GM21515 (cell line): ENCODE data around the gene XAB2.

Experiments used
- ATAC-seq: cut with Tn5 transposase; IDR thresholded peaks from one replicate; pipeline ENCODE4 v1.9.1; 2021; ENCODE audit not compliant: unreplicated experiment

Gene XAB2

DNA sequence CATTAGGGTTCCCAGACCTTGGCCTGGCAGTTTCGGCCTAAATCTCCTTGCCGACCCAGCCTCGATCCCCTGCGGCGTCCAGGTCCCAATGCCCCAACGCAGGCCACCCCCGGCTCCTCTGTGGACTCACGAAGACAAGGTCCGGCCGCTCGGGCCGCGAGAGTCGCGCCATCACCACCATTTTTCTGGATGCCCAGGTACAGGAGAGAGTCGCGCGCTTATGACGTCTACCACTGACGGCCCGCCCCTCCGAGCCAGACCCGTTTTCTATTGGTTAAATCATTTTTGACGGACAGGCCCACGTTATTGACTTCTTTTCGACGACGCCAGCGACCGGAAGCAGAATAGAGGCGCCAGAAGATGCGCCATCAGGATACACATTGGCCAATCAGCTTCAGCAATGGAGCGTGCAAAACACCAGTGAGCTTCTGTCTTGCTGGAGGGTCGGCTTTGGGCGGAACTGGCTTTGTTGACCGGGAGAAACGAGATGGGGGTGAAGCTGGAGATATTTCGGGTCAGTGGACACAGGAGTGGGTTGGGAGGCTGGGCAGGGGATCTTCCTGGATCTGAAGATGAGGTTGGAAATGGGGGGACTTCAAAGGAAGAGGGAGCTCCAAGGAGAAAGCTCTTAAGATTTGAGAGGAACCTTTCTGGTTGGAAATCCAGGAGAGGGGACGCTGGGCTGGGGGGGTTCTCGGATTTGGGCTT, at the start of gene XAB2, which contains the start of gene PET100:
TSS of gene XAB2 (minus strand) at position 199 of the 708 bp plus-strand sequence. CDS start at position 181, 18 bp downstream.
TSS of gene PET100 (plus strand) at position 447 of the 708 bp plus-strand sequence. CDS start at position 488, 41 bp downstream.
- ATAC-seq: peak; percentile 75

DNA sequence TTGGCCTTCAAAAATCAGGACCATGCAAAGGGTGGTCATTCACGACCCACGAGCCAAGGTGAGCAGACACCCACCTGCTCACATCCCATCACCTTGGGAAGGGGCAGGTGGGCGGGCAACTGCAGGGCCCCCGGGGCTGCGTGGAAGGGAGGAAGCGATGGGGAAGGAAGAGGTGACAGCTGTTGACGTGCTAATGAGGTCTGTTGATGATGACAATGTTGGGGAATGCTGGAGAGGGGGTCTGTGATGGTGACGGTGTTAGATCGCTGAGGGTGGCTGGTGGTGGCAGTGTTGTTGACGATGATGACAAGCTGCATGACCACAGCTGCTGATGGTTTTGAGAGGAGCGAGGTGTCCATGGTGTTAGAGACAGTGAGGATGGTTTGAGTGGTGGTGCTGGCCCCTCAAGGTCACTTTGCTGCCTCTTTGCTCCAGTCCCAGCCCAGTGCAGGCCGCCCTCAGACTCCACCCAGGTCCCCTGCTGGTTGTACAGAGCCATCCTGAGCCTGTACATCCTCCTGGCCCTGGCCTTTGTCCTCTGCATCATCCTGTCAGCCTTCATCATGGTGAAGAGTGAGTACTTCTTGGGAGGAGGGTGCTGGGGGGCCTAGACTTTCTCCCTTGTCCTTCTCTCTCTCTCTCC, 48.4 kb upstream of the XAB2 start:
- no peak for ATAC-seq

DNA sequence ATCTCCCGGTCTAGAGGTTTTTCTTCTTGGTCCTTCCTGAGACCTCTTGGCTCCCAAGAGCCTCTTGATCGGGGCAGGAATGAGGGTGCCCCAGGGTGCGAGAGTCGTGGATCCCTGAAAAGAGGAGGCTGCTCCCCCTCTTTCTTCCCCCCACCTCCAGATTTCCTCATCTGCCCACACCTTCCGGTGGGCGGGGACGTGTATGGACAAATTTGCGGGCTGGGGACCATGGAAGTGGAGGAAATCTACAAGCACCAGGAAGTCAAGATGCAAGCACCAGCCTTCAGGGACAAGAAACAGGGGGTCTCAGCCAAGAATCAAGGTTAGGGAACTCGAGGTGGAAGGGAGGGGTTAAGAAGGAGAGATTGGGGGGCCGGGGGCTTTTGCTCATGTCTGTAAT, 47.5 kb upstream of the XAB2 start, which contains the start of gene MCEMP1:
TSS of gene MCEMP1 (plus strand) at position 237 of the 400 bp plus-strand sequence. CDS start at position 268, 31 bp downstream.
- no peak for ATAC-seq

DNA sequence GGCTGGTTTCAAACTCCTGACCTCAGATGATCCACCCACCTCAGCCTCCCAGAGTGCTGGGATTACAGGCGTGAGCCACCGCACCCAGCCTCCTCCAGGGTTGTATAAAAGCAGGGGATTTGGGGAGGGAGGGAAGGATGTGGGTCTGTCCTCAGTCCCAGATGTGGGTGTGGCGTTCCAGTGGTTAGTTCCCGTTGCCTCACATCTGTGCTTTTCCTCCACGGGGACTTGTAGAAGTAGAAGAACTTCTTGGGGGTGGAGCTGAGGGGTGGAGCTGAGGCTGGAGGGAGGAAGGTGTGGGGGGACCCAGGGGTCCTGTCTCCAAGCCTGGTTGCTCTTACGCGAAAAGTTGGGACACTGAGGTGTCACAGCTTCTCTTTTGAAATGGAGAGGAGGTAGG, 47.0 kb upstream of the XAB2 start:
- no peak for ATAC-seq

DNA sequence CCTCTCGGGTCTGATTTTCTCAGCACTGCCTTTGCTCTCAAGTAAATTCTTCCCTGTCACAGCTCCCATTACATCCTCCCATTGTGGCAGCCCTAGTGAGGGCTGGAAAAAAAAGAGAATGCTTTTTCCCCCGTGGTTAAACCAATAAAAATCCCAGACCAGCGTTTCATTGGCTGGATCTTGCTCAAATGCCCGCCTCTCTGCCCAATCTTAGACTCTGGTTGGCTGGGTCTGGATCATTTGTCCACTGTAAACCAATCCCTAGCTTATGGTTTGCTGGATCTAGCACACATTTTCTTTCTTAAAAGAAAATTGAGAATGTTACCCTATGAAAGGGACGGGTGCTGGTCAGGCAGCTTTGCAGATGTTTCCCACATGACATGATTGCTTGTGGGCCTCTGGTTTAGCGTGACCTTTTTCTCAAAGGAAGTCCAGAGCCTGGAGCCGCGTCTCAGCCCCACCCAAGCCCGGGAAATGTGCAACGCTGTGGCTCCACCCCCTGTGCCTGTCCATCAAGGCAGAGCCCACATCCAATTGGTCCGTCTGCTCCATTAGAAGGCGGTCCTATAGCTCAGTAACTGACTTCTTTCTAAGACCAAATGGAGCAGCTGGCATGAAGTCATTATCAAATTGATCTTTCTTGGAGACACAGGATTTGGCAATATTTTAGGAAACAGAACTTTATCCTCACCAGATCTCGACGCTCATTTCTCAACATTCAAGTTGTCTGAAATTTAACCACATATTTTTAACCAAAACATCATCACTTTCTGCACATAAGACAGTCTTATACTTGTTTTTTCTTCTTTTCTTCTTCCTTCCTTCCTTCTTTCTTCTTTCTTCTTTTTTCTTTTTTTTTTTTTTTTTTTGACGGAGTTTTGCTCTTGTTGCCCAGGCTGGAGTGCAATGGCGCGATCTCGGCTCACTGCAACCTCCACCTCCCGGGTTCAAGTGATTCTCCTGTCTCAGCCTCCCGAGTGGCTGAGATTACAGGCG, 45.0 kb upstream of the XAB2 start:
- ATAC-seq: no peak

DNA sequence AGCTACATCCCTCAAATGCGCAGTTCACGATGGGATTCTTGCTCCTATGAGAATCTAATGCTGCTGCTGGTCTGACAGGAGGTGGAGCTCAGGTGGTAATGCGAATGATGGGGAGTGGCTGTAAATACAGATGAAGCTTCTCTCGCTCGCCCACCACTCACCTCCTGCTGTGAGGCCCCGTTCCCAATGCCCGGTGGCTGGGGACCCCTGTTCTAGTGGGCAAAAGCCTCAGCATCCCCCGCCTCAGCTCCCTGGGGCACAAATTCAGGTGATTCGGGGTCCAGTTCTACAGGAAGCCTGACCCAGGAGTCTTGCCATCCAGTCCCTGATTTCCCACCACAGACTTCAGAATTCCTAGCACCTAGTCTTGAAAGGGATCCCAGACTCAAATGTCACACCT, 43.2 kb upstream of the XAB2 start:
- ATAC-seq: no peak

DNA sequence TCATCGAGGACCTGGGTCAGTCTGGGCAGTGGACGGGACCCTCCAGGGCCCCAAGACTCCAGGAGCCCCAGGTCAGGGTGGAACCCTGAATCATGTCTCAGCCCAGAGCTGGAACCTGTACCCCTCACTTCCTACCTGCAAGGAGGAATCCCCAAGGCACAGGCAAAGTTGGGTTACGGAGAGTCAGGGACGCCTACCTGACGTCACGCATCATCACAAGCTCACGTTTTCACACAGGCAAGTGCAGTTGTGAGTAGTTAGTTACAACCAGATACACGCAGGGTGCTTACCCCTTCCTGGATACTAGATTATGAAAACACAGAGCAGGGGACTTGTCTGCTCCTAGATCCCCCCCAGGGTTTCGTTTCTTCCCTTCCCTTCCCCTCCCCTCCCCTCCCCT, 41.4 kb upstream of the XAB2 start:
- ATAC-seq: no peak

DNA sequence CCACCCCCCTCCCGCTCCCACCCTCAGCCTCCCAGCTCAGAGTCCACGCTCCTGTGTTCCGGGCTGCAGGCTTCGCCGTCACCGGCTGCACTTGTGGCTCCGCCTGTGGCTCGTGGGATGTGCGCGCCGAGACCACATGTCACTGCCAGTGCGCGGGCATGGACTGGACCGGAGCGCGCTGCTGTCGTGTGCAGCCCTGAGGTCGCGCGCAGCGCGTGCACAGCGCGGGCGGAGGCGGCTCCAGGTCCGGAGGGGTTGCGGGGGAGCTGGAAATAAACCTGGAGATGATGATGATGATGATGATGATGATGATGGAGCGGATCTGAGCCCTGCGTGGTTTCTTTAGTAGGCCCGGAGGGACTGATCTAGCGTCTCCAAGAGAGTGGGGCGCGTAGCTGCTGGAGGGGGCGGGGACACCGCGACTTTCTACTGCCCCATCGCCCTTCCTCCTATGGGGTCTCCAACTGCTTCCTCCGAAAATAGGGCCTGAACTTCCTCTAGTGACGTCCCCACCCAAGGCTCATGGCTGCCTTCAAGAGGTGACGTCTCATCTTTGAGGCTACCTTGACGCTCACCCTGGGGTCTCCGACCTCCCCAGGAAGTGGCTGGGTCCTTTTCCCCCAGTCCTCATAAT, 40.9 kb upstream of the XAB2 start:
- no peak for ATAC-seq

DNA sequence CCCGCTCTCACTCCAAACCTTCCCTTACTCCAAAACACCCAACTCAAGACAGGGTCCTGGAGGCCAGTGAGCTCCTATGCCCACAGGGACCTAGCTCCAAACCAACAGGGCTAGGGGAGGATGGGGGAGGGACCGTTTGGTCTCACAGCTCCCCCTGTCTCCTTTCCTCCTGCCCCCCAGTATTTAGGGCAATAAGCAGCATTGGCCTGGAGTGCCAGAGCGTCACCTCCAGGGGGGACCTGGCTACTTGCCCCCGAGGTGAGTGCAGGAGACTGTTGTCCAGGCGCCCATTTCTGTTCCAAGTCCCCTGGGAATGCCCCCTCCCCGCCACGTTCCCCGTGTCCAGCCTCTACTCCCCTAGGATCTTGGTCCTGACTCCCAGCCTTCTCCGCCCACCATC, 40.3 kb upstream of the XAB2 start:
- ATAC-seq: no peak

DNA sequence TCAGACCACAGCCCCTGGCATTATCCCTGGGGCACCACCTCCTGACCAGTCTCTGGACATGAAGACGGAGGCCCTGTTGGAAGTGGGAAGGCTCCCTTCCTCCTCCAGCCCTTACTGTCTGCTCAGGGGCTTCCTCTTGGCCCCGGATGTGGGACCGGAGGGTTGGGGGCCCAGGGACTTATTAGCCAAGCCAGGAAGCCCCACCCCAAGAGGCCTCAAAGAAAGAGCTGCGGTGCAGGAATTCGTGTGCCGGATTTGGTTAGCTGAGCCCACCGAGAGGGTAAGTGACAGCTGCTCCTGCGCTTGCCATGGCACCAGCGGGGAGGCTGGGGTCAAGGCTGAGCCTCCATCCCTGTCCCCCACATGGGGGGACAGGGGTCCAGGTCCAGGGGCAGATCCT, 39.5 kb upstream of the XAB2 start, which contains the start of gene RETN:
TSS of gene RETN (plus strand) at position 208 of the 400 bp plus-strand sequence. CDS start 278 bp downstream, outside the sequence.
- no peak for ATAC-seq

DNA sequence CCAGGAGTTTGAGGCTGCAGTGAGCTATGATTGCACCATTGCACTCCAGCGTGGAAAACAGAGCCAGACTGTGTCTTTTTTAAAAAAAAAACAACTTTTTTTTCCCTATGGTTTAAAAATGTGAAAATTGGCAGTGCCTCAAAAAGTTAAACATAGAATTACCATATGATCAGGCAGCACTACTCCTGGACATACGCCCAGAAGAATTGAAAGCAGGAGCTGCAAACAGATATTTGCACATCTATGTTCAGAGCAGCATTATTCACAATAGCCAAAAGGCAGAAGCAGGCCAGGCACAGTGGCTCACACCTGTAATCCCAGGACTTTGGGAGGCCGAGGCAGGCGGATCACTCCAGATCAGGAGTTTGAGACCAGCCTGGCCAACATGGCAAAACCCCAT, 35.7 kb upstream of the XAB2 start:
- no peak for ATAC-seq

DNA sequence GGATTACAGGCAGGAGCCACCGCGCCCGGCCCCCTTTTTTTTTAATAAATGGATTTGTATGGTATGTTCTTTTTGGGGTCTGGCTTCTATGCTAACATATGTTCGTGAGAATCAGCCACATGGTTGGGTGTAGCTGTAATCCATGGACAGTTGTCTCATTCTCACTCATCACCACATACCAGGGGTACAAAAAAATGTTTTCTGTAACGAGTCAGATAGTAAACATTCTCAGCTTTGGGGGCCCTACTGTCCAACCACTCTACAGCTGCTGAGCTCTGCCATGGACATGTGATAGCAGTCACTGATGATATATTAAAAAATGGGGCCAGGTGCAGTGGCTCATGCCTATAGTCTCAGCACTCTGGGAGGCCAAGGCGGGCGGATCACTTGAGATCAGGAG, 34.4 kb upstream of the XAB2 start:
- ATAC-seq: no peak

DNA sequence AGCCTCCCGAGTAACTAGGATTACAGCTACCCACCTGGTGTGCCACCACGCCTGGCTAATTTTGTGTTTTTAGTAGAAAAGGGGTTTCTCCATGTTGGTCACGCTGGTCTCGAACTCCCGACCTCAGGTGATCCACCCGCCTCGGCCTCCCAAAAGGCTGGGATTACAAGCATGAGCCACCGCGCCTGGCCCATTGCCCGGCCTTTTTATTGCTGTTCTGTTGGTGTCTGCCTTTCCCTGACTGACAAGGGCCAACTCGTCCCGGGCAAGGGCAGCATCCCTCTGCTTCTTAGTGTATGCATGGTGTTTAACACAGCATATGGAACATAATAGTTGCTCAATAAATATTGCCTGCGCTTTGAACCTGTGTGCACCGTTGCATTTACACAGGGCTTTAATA, 33.3 kb upstream of the XAB2 start:
- no peak for ATAC-seq

DNA sequence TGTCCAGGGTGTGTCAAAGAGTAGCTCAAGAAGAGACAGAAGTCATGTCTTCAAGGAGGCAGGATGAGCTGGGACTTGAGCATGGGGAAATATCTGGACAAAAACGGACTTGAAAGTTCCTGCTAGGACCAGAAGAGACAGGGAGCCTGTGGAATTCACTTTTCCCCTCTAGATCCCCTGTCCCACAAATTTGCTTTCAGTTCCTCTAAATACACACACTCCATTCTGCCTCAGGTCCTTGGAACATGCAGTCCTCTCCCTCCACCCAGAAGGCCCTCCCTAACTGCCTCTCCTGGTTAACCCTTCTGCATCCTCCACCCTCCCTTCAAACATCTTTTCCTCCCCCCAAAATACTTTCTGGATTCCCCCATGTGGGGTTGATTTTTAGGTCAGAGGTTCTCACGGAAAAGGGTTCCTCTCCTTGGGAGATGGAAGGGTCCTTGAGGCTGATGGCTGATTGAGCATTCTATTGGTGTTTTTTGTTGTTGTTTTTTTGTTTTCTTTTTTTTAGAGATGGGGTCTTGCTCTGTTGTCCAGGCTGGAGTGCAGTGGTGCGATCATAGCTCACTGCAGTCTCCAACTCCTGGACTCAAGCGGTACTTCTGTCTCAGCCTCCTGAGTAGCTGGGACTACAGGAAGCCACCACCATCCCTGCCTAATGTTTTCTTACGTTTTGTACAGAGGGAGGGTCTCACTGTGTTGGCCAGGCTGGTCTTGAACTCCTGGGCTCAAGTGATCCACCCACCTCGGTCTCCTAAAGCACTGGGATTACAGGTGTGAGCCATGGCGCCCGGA, 32.6 kb upstream of the XAB2 start:
- ATAC-seq: no peak

DNA sequence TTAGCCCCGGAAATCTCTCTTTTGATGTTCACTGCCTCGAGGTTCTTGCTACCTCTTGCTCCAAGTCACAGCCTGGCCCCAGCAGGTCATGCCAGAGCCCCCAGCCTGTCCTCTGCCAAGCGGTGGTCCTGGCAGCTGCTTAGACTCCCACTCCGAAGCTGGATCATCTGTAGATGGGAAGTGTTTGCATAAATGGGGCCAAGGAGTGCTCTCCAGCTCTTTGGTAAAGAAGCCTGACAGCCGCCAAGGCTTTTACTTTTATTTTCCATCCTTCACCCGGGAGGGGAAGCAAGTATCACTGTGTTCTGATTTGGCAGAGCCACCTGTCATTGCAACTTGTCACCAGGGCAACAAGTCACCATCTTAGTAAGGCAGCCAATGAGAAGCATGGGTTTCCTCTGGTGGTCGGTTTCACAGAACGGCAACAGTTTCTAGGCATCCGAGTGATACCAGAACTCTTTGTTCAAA, 28.9 kb upstream of the XAB2 start:
- peak; percentile 66 for ATAC-seq

DNA sequence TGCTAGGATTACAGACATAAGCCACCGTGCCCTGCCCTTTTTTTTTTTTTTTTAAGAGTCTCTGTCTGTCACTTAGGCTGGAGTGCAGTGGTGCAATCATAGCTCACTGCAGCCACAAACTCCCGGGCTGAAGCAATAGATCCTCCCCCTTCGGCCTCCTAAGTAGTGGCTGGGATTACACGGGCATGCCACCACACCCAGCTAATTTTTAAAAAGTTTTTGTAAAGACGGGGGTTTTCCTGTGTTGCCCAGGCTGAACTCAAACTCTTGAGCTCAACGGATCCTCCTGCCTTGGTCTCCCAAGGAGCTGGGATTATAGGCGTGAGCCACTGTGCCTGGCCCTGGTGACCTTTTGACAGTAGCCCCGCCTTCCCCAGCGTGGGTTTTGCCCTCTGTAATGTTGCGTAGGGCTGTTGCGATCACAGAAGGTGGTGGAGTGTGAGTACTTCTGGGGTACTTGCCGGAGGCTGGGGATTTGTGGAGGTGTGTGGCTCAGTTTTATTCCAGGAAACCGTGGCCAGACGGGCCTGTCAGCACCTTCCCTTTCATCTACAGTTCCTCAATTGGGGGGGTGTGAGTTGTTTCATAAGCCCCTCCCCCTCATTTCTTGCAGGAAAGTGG, 27.9 kb upstream of the XAB2 start:
- ATAC-seq: no peak

DNA sequence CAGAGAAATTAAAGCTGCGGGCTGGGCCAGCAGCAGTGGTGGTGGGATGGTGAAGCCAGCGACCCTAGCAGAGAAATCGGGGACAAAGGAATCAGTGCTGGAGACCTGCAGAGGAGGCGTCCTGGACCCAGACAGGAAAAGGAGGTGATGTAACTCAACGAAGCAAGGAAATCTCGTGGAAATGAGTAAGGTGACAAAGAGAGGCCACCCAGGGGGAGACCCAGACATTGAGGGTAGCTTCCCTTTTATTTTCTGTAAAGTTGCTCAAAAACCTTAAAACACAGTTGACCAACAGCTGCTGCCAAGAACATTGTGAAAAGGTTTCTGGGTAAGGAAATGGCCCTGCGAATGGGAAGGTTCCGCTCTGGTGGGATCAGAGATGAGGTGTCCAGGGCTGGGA, 26.2 kb upstream of the XAB2 start:
- no peak for ATAC-seq

DNA sequence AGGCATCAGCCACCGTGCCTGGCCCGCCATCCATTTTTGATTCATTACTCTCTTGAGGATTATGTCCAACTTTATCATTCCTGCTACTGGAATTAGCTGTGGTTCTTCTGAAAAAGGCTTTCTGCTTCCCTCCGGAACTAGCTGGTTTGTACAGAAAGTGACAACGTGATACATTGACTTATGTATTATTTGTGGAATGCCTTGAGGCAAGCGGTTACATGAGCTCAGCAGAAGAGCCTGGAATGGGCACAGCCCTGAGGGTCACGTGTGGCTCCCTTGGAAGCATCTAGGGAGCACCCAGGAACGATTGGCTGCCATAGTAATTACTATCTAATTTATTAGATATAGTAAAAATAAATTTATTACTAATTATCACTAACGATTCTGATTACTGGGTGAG, 25.1 kb upstream of the XAB2 start:
- no peak for ATAC-seq

DNA sequence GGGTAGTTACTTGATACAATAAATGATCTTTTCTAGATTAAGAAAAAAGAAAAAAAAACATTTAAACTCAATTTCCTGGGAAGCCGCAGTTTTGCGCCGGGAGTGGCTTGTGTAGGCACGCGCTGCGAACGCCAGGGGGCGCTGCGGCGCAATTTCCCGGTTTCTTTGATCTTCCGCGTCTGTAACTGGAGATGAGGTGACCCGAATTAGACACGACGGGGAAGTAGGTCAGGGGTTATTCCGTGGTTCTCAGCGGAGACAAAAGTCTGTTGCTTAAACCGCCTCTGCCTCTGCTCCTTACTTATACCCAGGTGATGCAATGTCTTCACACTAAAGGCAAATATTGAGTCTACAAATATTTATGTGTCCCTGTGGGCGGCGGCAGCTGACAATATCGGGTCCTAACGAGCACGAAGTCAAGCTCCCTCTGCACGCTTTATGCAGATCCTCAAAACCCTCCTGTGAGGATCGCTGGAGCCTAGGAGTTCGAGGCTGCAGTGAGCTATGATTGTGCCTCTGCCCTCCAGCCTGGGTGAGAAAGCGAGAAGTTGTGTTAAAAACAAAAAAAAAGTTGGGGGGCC, 22.8 kb upstream of the XAB2 start:
- no peak for ATAC-seq
